ENCODE measurements around the gene MED20. TPM values are rescaled to one million over a fixed set of nuclear protein-coding genes. Genes with fewer than 3 reads are reported as not detected.

The MED20 gene
- total and polyA plus RNA-seq, 2 of the 4 experiments (the other 2 are of a cell fraction), result 24.8 to 38.2 TPM

- Histone ChIP-seq H2AK5ac (ENCODE audit: low read depth, low read length) (no peak overlapping the region), H3K18ac (ENCODE audit: low read depth, low read length) (no peak overlapping the region), H2BK15ac (ENCODE audit: low read depth, low read length) (no peak overlapping the region), H4K91ac (ENCODE audit: insufficient read depth, low read depth, low read length) (no peak overlapping the region), H3K36me3 (ENCODE audit: control insufficient read depth, insufficient read depth, low read length) (peaks cover 73% of the 10 kb centered on the region), H4K5ac (ENCODE audit: low read depth, low read length) (no peak overlapping the region), H3K23ac (ENCODE audit: low read depth, low read length) (no peak overlapping the region), H3K4me1 (ENCODE audit: control insufficient read depth, insufficient read depth, low read length) (peaks cover 5% of the 10 kb centered on the region), H3K9ac (ENCODE audit: low read depth, low read length) (no peak overlapping the region), H3K9me1 (ENCODE audit: insufficient read depth, low read length) (peaks cover 4% of the 10 kb centered on the region; the same call in 1 of the 2 replicates), H3K27me3 (ENCODE audit: control insufficient read depth, insufficient read depth, low read length) (no peaks in the 10 kb centered on the region), H3K79me1 (ENCODE audit: low read depth in 1 of 2, low read length in 2 of 2) (peaks cover 34 to 54% of the 10 kb centered on the region in 2 experiments), H4K8ac (ENCODE audit: low read depth in 2 of 2, low read length in 2 of 2) (no peak overlapping the region), H4K20me1 (ENCODE audit: insufficient read depth, low read length) (peaks cover 39% of the 10 kb centered on the region), H3K4me3 (ENCODE audit: insufficient read depth, low read depth, low read length) (no peak overlapping the region), H2BK120ac (ENCODE audit: low read depth, low read length) (no peak overlapping the region), H2AFZ (replicated peaks; ENCODE audit: low read length, poor library complexity) (no peak overlapping the region), H3K56ac (ENCODE audit: extremely low read depth, insufficient read depth, low read length) (no peak overlapping the region), H3K27ac (ENCODE audit: insufficient read depth, low read length) (no peak overlapping the region), H2BK20ac (ENCODE audit: low read depth, low read length) (no peak overlapping the region), H3K14ac (replicated peaks; ENCODE audit: low read depth, low read length) (no peak overlapping the region), H2AK9ac (replicated peaks; ENCODE audit: low read depth, low read length, poor library complexity) (no peak overlapping the region), H3K4me2 (ENCODE audit: low read depth, low read length) (no peak overlapping the region), H2BK5ac (ENCODE audit: low read depth, low read length, poor library complexity, severe bottlenecking) (no peak overlapping the region), H3K4ac (ENCODE audit: low read depth, low read length) (no peak overlapping the region), H3K9me3 (ENCODE audit: control insufficient read depth, insufficient read depth, low read length) (no peaks in the 10 kb centered on the region)
- no peak for ATAC-seq (ENCODE audit: low read depth)
- no TSS peak for BruUV-seq (replicated peaks)
- intact Hi-C loops (cut with micrococcal nuclease), result no loop called here
- dilution Hi-C loops (cut with HindIII; ENCODE audit: low sequenced_read_pairs, unreplicated experiment), result no loop called here
- in situ Hi-C loops (cut with MboI; ENCODE audit: low sequenced_read_pairs), result loop anchor here (5.0 to 10.0 kb wide), 2 partner anchors 84 to 147 kb away; partner anchors contain the start of genes PRICKLE4 and TOMM6
- ChIA-PET CTCF (no interaction called here), POLR2A (ENCODE audit: unreplicated experiment) (no interaction called here)
- no peak for TF ChIP-seq CEBPB (IDR thresholded peaks at IDR 0.05; ENCODE audit: low read depth, low read length)
- no peak for TF ChIP-seq MAFK (IDR thresholded peaks at IDR 0.05; ENCODE audit: low read depth, low read length)
- TF ChIP-seq NFE2L2 (IDR thresholded peaks at IDR 0.05; ENCODE audit: low read depth, low read length), result no peak
- TF ChIP-seq FOS (IDR thresholded peaks at IDR 0.05; ENCODE audit: low read depth, low read length), result no peak
- TF ChIP-seq CHD1 (IDR thresholded peaks at IDR 0.05; ENCODE audit: low read depth, low read length), result no peak
- no peak for TF ChIP-seq BHLHE40 (IDR thresholded peaks at IDR 0.05; ENCODE audit: low read depth, low read length)
- WGBS, 2 experiments (ENCODE audit: extremely low coverage in 2 of 2, insufficient read length in 1 of 2), result 60% methylated on average over 1 of the region's 2 CpGs; no CpG with 5 or more reads in 1 of the 2 experiments
- no peak for DNase-seq
These were observed 10.9 kb upstream of the MED20 start for GRCh38 chr6:41931792-41932191.
